HG03139 (cell line): Measurements from ENCODE around the gene NINJ2.

Experiments used
- ATAC-seq: cut with Tn5 transposase; IDR thresholded peaks from one replicate; pipeline ENCODE4 v1.9.1; 2021; ENCODE audit not compliant: unreplicated experiment

Gene NINJ2

GRCh38 chr12:571795-572531, 91.3 kb downstream of the NINJ2 start:
- no peak for ATAC-seq

DNA sequence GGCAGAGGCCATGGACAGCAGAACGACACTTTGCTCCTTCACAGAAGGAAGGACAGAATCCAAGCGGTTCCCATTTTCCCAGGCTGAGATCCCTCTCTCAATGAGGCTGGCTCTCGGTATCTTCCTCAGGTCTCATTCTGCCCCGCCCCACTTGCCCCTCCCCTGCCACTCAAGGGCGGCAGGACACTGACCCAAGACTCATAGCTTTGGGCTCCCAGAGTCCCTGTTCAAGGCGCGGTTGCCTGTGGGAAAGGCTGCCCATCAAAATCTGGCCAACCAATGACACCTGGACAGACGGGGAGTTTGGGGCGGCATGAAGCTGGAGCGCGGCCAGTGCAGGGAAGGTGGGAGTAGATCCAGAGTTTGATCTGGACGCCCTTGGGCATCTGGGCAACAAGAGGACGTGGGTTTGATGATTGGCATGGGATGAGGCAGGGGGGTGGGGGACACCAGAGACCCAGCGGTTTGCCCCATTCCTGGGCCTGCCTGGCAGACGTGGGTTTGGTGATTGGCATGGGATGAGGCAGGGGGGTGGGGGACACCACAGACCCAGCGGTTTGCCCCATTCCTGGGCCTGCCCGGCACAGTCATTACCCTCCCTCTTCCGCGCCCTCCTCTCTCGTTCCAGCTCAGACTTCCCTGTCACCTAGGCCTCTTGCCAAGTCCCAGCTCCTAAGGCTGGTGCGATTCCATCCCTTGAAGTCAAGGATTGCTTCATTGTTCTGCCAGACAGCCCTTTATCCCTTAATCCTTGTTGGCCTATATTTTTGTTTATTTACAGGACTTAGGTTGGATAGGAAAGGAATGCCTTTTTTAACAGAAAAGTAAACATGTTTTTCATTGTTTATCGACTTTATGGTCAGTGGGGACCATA, 92.1 kb downstream of the NINJ2 start:
- ATAC-seq: no peak

DNA sequence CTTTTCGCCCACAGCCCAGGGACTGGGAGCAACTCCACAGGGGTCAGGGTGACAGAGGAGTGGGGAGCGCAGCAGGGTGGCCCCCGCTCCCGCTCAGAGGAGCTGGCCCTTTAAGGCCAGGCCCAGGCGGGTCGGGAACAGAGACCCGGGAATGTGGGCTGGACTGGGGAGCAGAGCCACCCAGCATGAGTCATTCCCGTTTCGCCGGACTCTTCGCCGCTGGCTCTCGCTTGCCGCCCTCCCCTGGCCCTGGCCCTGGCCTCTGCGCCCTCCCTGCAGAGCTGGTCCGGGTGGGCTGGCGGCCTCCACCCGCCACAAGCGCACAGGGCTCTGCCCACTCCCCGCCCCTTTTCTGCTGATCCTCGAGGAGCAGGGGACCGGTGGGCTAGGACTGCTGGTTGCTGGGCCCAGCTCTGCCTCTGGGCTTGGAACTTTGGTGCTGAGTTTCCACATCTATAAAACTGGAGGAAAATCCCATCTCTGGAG, 92.8 kb downstream of the NINJ2 start:
- ATAC-seq: no peak

GRCh38 chr12:569803-570434, 93.3 kb downstream of the NINJ2 start:
- ATAC-seq: no peak

DNA sequence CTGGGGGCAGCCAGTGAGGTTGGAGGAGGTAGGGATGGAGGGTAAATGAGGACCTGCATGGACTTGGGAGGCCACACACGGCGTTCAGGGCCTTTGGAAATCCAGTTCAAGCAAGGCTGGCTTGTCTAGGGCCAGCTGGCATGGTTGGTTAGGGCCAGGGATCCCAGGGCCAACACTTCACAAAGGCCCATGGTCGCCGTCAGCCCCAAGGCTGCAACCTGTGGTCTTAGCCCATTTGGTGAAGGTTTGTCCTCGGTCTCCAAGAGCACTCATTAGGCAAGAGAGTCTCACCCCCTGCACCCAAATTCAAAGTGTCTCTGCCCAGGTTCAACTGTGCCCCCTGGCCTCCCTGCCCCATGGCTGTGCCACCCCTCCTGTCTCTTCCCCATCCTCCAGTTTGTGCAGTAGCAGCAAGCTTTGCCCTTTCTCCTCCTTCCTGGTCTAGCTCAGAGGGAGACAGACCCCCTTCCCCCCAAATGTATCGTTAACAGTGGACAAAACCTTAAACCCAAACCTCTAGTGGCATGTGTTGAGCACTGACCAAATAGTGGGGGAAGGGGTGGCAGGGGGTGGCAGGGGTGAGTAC, 94.1 kb downstream of the NINJ2 start:
- ATAC-seq: no peak

- ATAC-seq: no peak
Measured at GRCh38 chr12:568486-568885, 94.8 kb downstream of the NINJ2 start.

DNA sequence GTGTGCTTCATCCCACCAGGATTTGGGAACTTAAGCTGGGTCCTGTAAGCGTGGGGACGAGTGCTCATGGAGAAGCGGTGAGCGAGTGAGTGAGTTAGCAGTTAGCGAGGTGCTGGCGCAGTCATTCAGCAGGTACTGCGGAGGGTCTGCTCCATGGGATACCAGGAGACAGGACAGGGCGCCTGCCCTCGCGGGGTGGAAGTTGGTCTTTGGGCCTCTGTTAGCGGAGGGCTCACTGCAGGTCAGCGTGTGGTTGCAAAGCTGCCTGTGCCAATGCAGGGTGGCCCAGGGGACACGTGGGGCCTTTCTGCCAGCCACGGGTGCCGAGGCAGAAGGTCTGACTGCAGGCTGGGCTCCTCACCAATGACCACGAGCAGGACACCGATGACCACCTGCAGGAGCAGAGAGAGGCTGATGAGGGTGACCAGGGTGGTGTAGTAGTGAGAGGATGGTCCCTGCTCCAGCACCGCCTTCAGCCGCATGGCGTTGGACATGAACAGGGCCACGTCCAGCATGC, 97.6 kb downstream of the NINJ2 start:
- ATAC-seq: no peak

DNA sequence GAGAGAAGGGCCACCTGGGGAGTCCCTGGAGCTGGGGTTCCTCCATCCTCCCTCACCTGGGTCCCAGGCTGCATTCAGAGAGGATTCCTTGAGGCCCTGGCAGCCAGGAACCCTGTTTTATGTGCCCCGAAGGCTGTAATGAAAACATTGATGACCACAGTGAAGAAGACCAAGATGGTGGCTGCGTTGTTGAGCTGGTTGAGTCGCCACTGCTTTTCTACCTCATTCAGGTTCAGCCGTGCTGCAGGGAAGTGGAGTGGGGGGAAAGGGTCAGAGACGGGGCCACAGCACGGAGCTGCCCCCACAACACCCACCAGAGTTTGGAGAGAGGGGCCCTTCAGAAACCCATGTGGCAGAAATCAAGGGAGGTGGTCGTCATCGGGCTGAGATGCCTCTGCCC, 98.1 kb downstream of the NINJ2 start:
- ATAC-seq: no peak

- ATAC-seq: no peak
Measured at GRCh38 chr12:563787-564298, 99.4 kb downstream of the NINJ2 start.

DNA sequence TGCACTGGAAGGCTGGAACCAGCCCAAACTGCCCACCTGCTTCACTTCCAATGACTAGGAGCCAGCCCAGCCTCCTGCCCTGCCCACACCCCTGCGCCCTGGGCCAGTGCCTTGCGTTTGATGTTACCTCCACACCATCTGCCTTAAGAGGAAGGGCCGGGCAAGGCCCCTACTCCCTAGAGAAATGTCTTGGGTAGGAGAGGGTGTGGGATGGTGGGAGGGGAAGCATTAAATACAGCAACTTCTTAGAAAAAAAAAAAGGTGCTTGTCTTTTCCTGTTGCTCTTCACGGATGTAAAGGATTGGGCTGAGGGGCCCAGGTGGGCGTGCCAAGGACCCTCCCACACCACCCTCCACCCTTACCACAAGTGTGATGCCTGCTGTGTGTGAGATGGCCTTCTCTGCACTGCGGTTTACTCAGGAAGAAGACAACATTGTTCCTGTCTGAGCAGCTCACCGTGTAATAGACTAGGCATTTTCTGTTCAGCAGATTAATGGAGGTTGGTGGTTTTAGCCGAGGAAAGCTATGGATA, 99.9 kb downstream of the NINJ2 start:
- ATAC-seq: no peak

DNA sequence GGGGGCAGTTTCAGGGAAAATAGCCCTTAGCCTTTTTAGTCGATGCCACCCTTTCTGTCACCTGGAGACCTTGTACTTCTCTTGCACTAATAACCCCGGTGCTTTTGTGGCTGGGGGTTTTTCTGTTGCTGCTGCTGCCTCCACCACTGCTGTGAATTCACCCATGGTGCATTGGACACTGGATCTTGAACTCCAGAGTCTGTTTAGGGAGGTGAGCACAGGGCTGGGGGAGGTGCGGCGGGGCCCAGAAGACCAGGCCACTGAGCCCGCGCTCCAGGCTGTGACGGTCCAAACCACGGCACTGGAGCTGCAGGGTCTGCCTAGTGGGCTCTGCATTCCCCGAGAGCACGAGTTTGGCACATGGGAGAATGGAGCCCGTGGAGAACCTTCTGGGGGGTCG, 100.6 kb downstream of the NINJ2 start:
- ATAC-seq: no peak

GRCh38 chr12:561908-562593, 101.2 kb downstream of the NINJ2 start:
- no peak for ATAC-seq

GRCh38 chr12:561391-561705, 101.9 kb downstream of the NINJ2 start:
- ATAC-seq: no peak

- no peak for ATAC-seq
Measured at GRCh38 chr12:560691-561390, 102.4 kb downstream of the NINJ2 start.

GRCh38 chr12:559906-560455, 103.3 kb downstream of the NINJ2 start:
- ATAC-seq: no peak

DNA sequence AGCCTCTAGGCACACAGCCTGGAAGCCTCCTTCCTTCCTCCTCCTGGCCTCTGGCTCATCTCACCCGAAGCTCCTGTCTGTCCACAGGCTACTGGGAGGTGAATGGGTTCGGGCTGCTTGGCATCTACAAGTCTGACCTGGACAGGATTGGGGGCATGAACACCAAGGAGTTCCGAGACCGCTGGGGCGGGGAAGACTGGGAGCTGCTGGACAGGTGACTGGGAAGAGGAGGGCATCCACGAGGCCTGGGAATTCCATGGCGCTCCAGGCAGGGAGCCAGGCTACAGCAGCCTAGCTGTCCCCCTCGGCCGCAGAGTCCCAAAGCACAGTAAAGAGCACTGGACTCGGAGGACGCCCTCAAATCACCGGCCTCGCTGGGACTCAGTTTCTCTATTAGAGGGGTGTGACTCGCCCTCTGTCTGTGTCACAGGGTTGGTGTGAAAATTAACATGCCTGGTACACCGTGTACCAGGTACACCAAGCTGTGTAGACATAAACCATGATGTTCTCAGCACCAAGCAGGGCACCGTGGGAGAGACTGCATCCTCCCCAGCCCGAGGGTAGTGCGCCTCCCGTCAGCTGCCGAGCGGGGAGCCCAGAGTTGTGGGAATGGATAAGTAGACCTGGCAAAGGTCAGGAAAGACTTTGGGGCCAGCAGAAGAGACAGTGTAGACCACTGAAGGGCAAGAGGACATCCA, 103.9 kb downstream of the NINJ2 start:
- no peak for ATAC-seq

- ATAC-seq: no peak
Measured at GRCh38 chr12:558580-558979, 104.7 kb downstream of the NINJ2 start.

DNA sequence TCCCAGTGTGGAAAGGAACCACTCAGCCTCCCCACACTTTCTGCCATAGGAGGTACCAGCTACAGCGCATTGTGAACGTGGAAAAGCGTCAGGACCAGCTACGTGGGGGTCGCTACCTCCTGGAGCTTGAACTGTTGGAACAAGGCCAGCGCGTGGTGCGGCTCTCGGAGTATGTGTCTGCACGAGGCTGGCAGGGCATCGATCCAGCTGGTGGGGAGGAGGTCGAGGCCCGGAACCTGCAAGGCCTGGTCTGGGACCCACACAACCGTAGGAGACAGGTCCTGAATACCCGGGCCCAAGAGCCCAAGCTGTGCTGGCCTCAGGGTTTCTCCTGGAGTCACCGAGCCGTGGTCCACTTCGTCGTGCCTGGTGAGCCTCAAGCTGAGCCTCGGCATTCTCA, 106.7 kb downstream of the NINJ2 start:
- ATAC-seq: no peak

DNA sequence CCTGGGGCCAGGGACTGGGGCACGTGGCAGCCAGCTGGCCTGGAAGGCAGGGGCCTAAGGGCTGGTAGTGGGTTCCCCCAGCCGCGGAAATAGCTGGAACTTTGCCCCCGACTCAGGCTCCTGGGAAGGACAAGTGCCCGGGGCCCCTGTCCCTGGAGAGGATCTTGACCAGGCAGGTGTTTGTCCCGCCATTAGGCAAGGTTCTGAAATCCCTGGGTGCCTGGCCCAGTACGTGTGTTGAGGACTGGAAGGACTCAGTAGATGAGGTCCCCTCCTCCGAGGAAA, 109.3 kb downstream of the NINJ2 start:
- ATAC-seq: no peak
